ENCODE results near the gene KRTAP10-6.
"Not testable (repeated sequence)": the region's sequence is repeated elsewhere in the genome, so short reads cannot be mapped to it uniquely, and the experiment has no call there.

The KRTAP10-6 gene

GRCh38 chr21:44578371-44579055, 13.8 kb downstream of the KRTAP10-6 start:
- no peak for DNase-seq

- no peak for DNase-seq
These were observed 16.3 kb downstream of the KRTAP10-6 start for GRCh38 chr21:44576025-44576420.

GRCh38 chr21:44575307-44576024, 16.8 kb downstream of the KRTAP10-6 start:
- no peak for DNase-seq

GRCh38 chr21:44574457-44575306, 17.6 kb downstream of the KRTAP10-6 start:
- DNase-seq, result no peak

GRCh38 chr21:44573630-44574456, 18.5 kb downstream of the KRTAP10-6 start, which contains the start of gene KRTAP10-4:
Gene KRTAP10-4 (plus strand): TSS chr21:44573729. CDS start chr21:44573759, 30 bp downstream.
- DNase-seq, result not testable (repeated sequence)

- no peak for DNase-seq
These were observed 19.2 kb downstream of the KRTAP10-6 start for GRCh38 chr21:44572959-44573583.

- DNase-seq, result no peak
These were observed 20.2 kb downstream of the KRTAP10-6 start for GRCh38 chr21:44571844-44572782.

GRCh38 chr21:44571296-44571695, 21.0 kb downstream of the KRTAP10-6 start:
- no peak for DNase-seq

- DNase-seq, result no peak
These were observed 22.3 kb downstream of the KRTAP10-6 start for GRCh38 chr21:44569861-44570517.

- DNase-seq, result no peak
These were observed 23.4 kb downstream of the KRTAP10-6 start for GRCh38 chr21:44568667-44569556.

GRCh38 chr21:44568261-44568660, 24.0 kb downstream of the KRTAP10-6 start:
- DNase-seq, result no peak

GRCh38 chr21:44567481-44568171, 24.7 kb downstream of the KRTAP10-6 start:
- no peak for DNase-seq

GRCh38 chr21:44566403-44566802, 25.9 kb downstream of the KRTAP10-6 start:
- DNase-seq, result no peak

GRCh38 chr21:44564886-44565598, 27.3 kb downstream of the KRTAP10-6 start:
- no peak for DNase-seq

- no peak for DNase-seq
These were observed 28.2 kb downstream of the KRTAP10-6 start for GRCh38 chr21:44564099-44564498.

- no peak for DNase-seq
These were observed 33.6 kb downstream of the KRTAP10-6 start, which contains the start of gene KRTAP10-3 for GRCh38 chr21:44558695-44559094. Gene KRTAP10-3 (minus strand): TSS chr21:44558795. CDS start chr21:44558715, 80 bp downstream.

- not testable (repeated sequence) for DNase-seq
These were observed 34.0 kb downstream of the KRTAP10-6 start for GRCh38 chr21:44558329-44558675.
